ENCODE data around the gene ATXN7L1. TPM values are rescaled to one million over a fixed set of nuclear protein-coding genes. Genes with fewer than 3 reads are reported as not detected.

The ATXN7L1 gene
- total and polyA plus RNA-seq, 2 of the 4 experiments (the other 2 are of a cell fraction) = 3.5 to 4.3 TPM

GRCh38 chr7:105559926-105560325 is 316.5 kb downstream of the ATXN7L1 start:
- Histone ChIP-seq H2BK5ac (ENCODE audit: low read depth, low read length, poor library complexity, severe bottlenecking) (no peak overlapping the region), H3K56ac (ENCODE audit: extremely low read depth, insufficient read depth, low read length) (no peak overlapping the region), H3K9me1 (ENCODE audit: insufficient read depth, low read length) (no peaks in the 10 kb centered on the region), H3K4me3 (ENCODE audit: insufficient read depth, low read depth, low read length) (no peak overlapping the region), H3K27ac (ENCODE audit: insufficient read depth, low read length) (no peak overlapping the region), H2AFZ (replicated peaks; ENCODE audit: low read length, poor library complexity) (no peak overlapping the region), H3K4me1 (ENCODE audit: control insufficient read depth, insufficient read depth, low read length) (no peaks in the 10 kb centered on the region), H4K20me1 (ENCODE audit: insufficient read depth, low read length) (no peaks in the 10 kb centered on the region), H2BK15ac (ENCODE audit: low read depth, low read length) (no peak overlapping the region), H3K4me2 (ENCODE audit: low read depth, low read length) (no peak overlapping the region), H2BK20ac (ENCODE audit: low read depth, low read length) (no peak overlapping the region), H2AK9ac (replicated peaks; ENCODE audit: low read depth, low read length, poor library complexity) (no peak overlapping the region), H3K14ac (replicated peaks; ENCODE audit: low read depth, low read length) (no peak overlapping the region), H3K18ac (ENCODE audit: low read depth, low read length) (no peak overlapping the region), H3K79me1 (ENCODE audit: low read depth in 1 of 2, low read length in 2 of 2) (peaks cover 3 to 6% of the 10 kb centered on the region in 2 experiments; a peak in 2 of 4 replicates), H3K23ac (ENCODE audit: low read depth, low read length) (no peak overlapping the region), H3K4ac (ENCODE audit: low read depth, low read length) (no peak overlapping the region), H3K9me3 (ENCODE audit: control insufficient read depth, insufficient read depth, low read length) (no peaks in the 10 kb centered on the region), H3K9ac (ENCODE audit: low read depth, low read length) (no peak overlapping the region), H4K5ac (ENCODE audit: low read depth, low read length) (no peak overlapping the region), H3K36me3 (ENCODE audit: control insufficient read depth, insufficient read depth, low read length) (peaks cover 35% of the 10 kb centered on the region), H3K27me3 (ENCODE audit: control insufficient read depth, insufficient read depth, low read length) (no peaks in the 10 kb centered on the region), H2AK5ac (ENCODE audit: low read depth, low read length) (no peak overlapping the region), H4K91ac (ENCODE audit: insufficient read depth, low read depth, low read length) (no peak overlapping the region), H2BK120ac (ENCODE audit: low read depth, low read length) (no peak overlapping the region), H4K8ac (ENCODE audit: low read depth in 2 of 2, low read length in 2 of 2) (no peak overlapping the region)
- in situ Hi-C loops (cut with MboI; ENCODE audit: low sequenced_read_pairs) (no loop called here), intact Hi-C loops (cut with micrococcal nuclease) (no loop called here), dilution Hi-C loops (cut with HindIII; ENCODE audit: low sequenced_read_pairs, unreplicated experiment) (no loop called here)
- WGBS, 2 experiments (ENCODE audit: extremely low coverage in 2 of 2, insufficient read length in 1 of 2) = 100% methylated on average over 1 of the region's 1 CpG; no CpG with 5 or more reads in 1 of the 2 experiments
- ChIA-PET CTCF (no interaction called here), POLR2A (ENCODE audit: unreplicated experiment) (no interaction called here)
- no TSS peak for BruUV-seq (replicated peaks)
- DNase-seq = no peak
- ATAC-seq (ENCODE audit: low read depth) = no peak
- TF ChIP-seq POLR2A (IDR thresholded peaks at IDR 0.05; ENCODE audit: low read depth, low read length) (no peak), MAZ (IDR thresholded peaks at IDR 0.05; ENCODE audit: borderline replicate concordance, low read depth, low read length) (no peak), CTCF (conservative IDR thresholded peaks at IDR 0.05; ENCODE audit: low read depth, low read length) (no peak), MXI1 (IDR thresholded peaks at IDR 0.05; ENCODE audit: borderline replicate concordance, low read depth, low read length) (no peak), RAD21 (IDR thresholded peaks at IDR 0.05; ENCODE audit: low read length) (no peak), USF2 (IDR thresholded peaks at IDR 0.05; ENCODE audit: low read depth, low read length) (no peak), NFE2L2 (IDR thresholded peaks at IDR 0.05; ENCODE audit: low read depth, low read length) (no peak), CEBPB (IDR thresholded peaks at IDR 0.05; ENCODE audit: low read depth, low read length) (no peak), RCOR1 (IDR thresholded peaks at IDR 0.05; ENCODE audit: insufficient replicate concordance, low read length) (no peak), MAFK (IDR thresholded peaks at IDR 0.05; ENCODE audit: low read depth, low read length) (no peak), SMC3 (IDR thresholded peaks at IDR 0.05; ENCODE audit: low read depth, low read length) (no peak), ELK1 (IDR thresholded peaks at IDR 0.05; ENCODE audit: borderline replicate concordance, low read depth, low read length) (no peak), RFX5 (IDR thresholded peaks at IDR 0.05; ENCODE audit: low read depth, low read length) (no peak), CHD1 (IDR thresholded peaks at IDR 0.05; ENCODE audit: low read depth, low read length) (no peak), BHLHE40 (IDR thresholded peaks at IDR 0.05; ENCODE audit: low read depth, low read length) (no peak), FOS (IDR thresholded peaks at IDR 0.05; ENCODE audit: low read depth, low read length) (no peak)

Data from IMR-90 (cell line).